Mesendoderm (in vitro differentiated cells): Measurements from ENCODE around the gene NCL.

Source experiments
- DNase-seq: peaks from one replicate; pipeline ENCODE4 v3.0.0; 2013
- H2AK5ac ChIP-seq: 2 replicates; pipeline ENCODE4 v1.6.1; 2013; ENCODE audit warnings: low read length, inconsistent platforms
- H2BK120ac ChIP-seq: 2 replicates; pipeline ENCODE4 v1.6.1; 2013; ENCODE audit warnings: low read depth, mild to moderate bottlenecking, low read length, moderate library complexity, mixed read lengths
- H2BK15ac ChIP-seq: replicated peaks from 2 replicates; pipeline ENCODE4 v1.6.1; 2013; ENCODE audit warnings: low read depth, mild to moderate bottlenecking, moderate library complexity
- H2BK5ac ChIP-seq: 2 replicates; pipeline ENCODE4 v1.6.1; 2013; ENCODE audit warnings: low read length, inconsistent platforms
- H3K18ac ChIP-seq: 2 replicates; pipeline ENCODE4 v1.6.1; 2013; ENCODE audit warnings: mild to moderate bottlenecking, low read length, mixed read lengths
- H3K23ac ChIP-seq: one replicate; pipeline ENCODE4 v1.6.1; 2013; ENCODE audit warnings: low read length
- H3K27ac ChIP-seq: 2 replicates; pipeline ENCODE4 v1.5.1; 2013; ENCODE audit warnings: low read depth, mild to moderate bottlenecking, inconsistent platforms, low read length, moderate library complexity
- H3K27me3 ChIP-seq: 2 replicates; pipeline ENCODE4 v1.6.1; 2013; ENCODE audit warnings: low read length, control low read depth, mild to moderate bottlenecking, inconsistent platforms; ENCODE audit not compliant: insufficient read depth, poor library complexity
- H3K36me3 ChIP-seq: 2 replicates; pipeline ENCODE4 v1.6.1; 2013; ENCODE audit warnings: low read length, inconsistent platforms; ENCODE audit not compliant: control insufficient read depth, insufficient read depth
- H3K4ac ChIP-seq: one replicate; pipeline ENCODE4 v1.6.1; 2013; ENCODE audit warnings: low read depth, mild to moderate bottlenecking, low read length, moderate library complexity
- H3K4me1 ChIP-seq: 2 replicates; pipeline ENCODE4 v1.6.1; 2013; ENCODE audit warnings: low read depth, low read length, inconsistent platforms; ENCODE audit not compliant: control insufficient read depth
- H3K4me2 ChIP-seq: 2 replicates; pipeline ENCODE4 v1.6.1; 2013; ENCODE audit warnings: low read length
- H3K4me3 ChIP-seq: 2 replicates; pipeline ENCODE4 v1.5.1; 2013; ENCODE audit warnings: mild to moderate bottlenecking, low read length
- H3K56ac ChIP-seq: one replicate; pipeline ENCODE4 v1.6.1; 2013; ENCODE audit warnings: low read length
- H3K79me1 ChIP-seq: 2 replicates; pipeline ENCODE4 v1.6.1; 2013; ENCODE audit warnings: low read length, inconsistent platforms
- H3K79me2 ChIP-seq: 2 replicates; pipeline ENCODE4 v1.6.1; 2013; ENCODE audit warnings: mild to moderate bottlenecking, low read length; ENCODE audit not compliant: control insufficient read depth, insufficient read depth
- H3K9ac ChIP-seq: 2 replicates; pipeline ENCODE4 v1.6.1; 2013; ENCODE audit warnings: low read length, inconsistent platforms
- H4K5ac ChIP-seq: one replicate; pipeline ENCODE4 v1.6.1; 2013; ENCODE audit warnings: low read length
- H4K8ac ChIP-seq: one replicate; pipeline ENCODE4 v1.6.1; 2013; ENCODE audit warnings: low read depth, mild to moderate bottlenecking, control low read depth, low read length, moderate library complexity
- WGBS: extraction: QIAGEN DNeasy Blood & Tissue Kit; methylation state at CpG from one replicate; pipeline ENCODE4 v1.1.7; 2013; ENCODE audit warnings: low lambda C conversion rate, missing lambda C conversion rate; ENCODE audit not compliant: insufficient coverage; ENCODE audit errors: extremely low coverage; 5-methylcytosine and 5-hydroxymethylcytosine counted together

NCL gene

GRCh38 chr2:231418820-231419640, 45.3 kb downstream of the NCL start:
- Histone ChIP-seq H2BK15ac (no peak overlapping the region), H3K56ac (no peak overlapping the region), H3K23ac (no peak overlapping the region), H3K27ac (no peak overlapping the region), H3K27me3 (no peaks in the 10 kb centered on the region), H3K36me3 (no peaks in the 10 kb centered on the region), H3K4me3 (no peak overlapping the region), H4K8ac (no peak overlapping the region), H2BK120ac (no peak overlapping the region), H2BK5ac (no peak overlapping the region), H4K5ac (no peak overlapping the region), H3K4me1 (peaks cover 3% of the 10 kb centered on the region), H3K79me1 (no peaks in the 10 kb centered on the region), H3K9ac (no peak overlapping the region), H3K4me2 (no peak overlapping the region), H3K18ac (no peak overlapping the region), H3K79me2 (no peaks in the 10 kb centered on the region), H3K4ac (no peak overlapping the region), H2AK5ac (no peak overlapping the region)
- no CpG with 5 or more reads among the region's 26 CpGs for WGBS
- no peak for DNase-seq

GRCh38 chr2:231415029-231415428, 49.3 kb downstream of the NCL start:
- Histone ChIP-seq H2BK15ac (no peak overlapping the region), H3K23ac (no peak overlapping the region), H3K4me1 (peaks cover 9% of the 10 kb centered on the region), H3K36me3 (no peaks in the 10 kb centered on the region), H4K8ac (no peak overlapping the region), H2BK120ac (no peak overlapping the region), H3K56ac (no peak overlapping the region), H3K4me3 (no peak overlapping the region), H3K27me3 (no peaks in the 10 kb centered on the region), H3K9ac (no peak overlapping the region), H3K4me2 (no peak overlapping the region), H4K5ac (no peak overlapping the region), H2AK5ac (no peak overlapping the region), H3K4ac (no peak overlapping the region), H3K27ac (no peak overlapping the region), H2BK5ac (no peak overlapping the region), H3K18ac (no peak overlapping the region), H3K79me1 (no peaks in the 10 kb centered on the region), H3K79me2 (no peaks in the 10 kb centered on the region)
- DNase-seq: no peak

- Histone ChIP-seq H3K56ac (peak overlapping the region; percentile 8), H4K8ac (no peak overlapping the region), H2BK5ac (no peak overlapping the region), H3K27me3 (no peaks in the 10 kb centered on the region), H3K9ac (peak overlapping the region; percentile 15), H2BK120ac (no peak overlapping the region), H3K36me3 (no peaks in the 10 kb centered on the region), H3K23ac (no peak overlapping the region), H3K4me3 (no peak overlapping the region), H3K79me2 (no peaks in the 10 kb centered on the region), H3K79me1 (no peaks in the 10 kb centered on the region), H3K4me2 (no peak overlapping the region), H3K27ac (no peak overlapping the region), H3K18ac (peak overlapping the region; percentile 4), H2BK15ac (no peak overlapping the region), H3K4me1 (peaks cover 9% of the 10 kb centered on the region), H4K5ac (no peak overlapping the region), H3K4ac (no peak overlapping the region), H2AK5ac (no peak overlapping the region)
- WGBS: 100% methylated on average over 2 of the region's 15 CpGs
- DNase-seq: no peak
Measured at GRCh38 chr2:231413921-231414476, 50.3 kb downstream of the NCL start.

- H2BK15ac ChIP-seq: no peak overlapping the region
Measured at GRCh38 chr2:231413456-231413855, 50.8 kb downstream of the NCL start.

GRCh38 chr2:231412618-231412963, 51.7 kb downstream of the NCL start:
- no peak overlapping the region for H3K4ac ChIP-seq
- H2AK5ac ChIP-seq: no peak overlapping the region
- H3K18ac ChIP-seq: no peak overlapping the region
- no peak overlapping the region for H4K5ac ChIP-seq
- H4K8ac ChIP-seq: no peak overlapping the region
- peak overlapping the region; percentile 47 for H3K9ac ChIP-seq
- peaks cover 9% of the 10 kb centered on the region for H3K4me1 ChIP-seq
- H2BK15ac ChIP-seq: no peak overlapping the region
- DNase-seq: no peak
- no peak overlapping the region for H2BK120ac ChIP-seq
- H3K27ac ChIP-seq: no peak overlapping the region
- H3K4me2 ChIP-seq: no peak overlapping the region
- peak overlapping the region; percentile 68 for H3K56ac ChIP-seq
- no CpG with 5 or more reads among the region's 9 CpGs for WGBS
- H3K23ac ChIP-seq: no peak overlapping the region
- no peak overlapping the region for H3K4me3 ChIP-seq
- no peaks in the 10 kb centered on the region for H3K27me3 ChIP-seq
- no peaks in the 10 kb centered on the region for H3K36me3 ChIP-seq
- H2BK5ac ChIP-seq: no peak overlapping the region
- H3K79me2 ChIP-seq: no peaks in the 10 kb centered on the region
- H3K79me1 ChIP-seq: no peaks in the 10 kb centered on the region

More at GRCh38 chr2:231413456-231413855, 50.8 kb downstream of the NCL start:
- peak overlapping the region; percentile 77 for H3K56ac ChIP-seq
- no peak overlapping the region for H2AK5ac ChIP-seq
- H3K4me1 ChIP-seq: peaks cover 9% of the 10 kb centered on the region
- H3K18ac ChIP-seq: no peak overlapping the region
- H3K9ac ChIP-seq: peak overlapping the region; percentile 32
- H3K4ac ChIP-seq: no peak overlapping the region
- no peak for DNase-seq
- H3K4me3 ChIP-seq: no peak overlapping the region
- H3K27me3 ChIP-seq: no peaks in the 10 kb centered on the region
- no peak overlapping the region for H4K8ac ChIP-seq
- H2BK5ac ChIP-seq: peak overlapping the region; percentile 49
- no peaks in the 10 kb centered on the region for H3K79me2 ChIP-seq
- H3K23ac ChIP-seq: no peak overlapping the region
- H3K36me3 ChIP-seq: no peaks in the 10 kb centered on the region
- H3K4me2 ChIP-seq: no peak overlapping the region
- H3K27ac ChIP-seq: no peak overlapping the region
- H3K79me1 ChIP-seq: no peaks in the 10 kb centered on the region
- H2BK120ac ChIP-seq: no peak overlapping the region
- WGBS: no CpG with 5 or more reads among the region's 6 CpGs
- H4K5ac ChIP-seq: no peak overlapping the region
